ENCODE data around the gene HTT-AS.

DNA sequence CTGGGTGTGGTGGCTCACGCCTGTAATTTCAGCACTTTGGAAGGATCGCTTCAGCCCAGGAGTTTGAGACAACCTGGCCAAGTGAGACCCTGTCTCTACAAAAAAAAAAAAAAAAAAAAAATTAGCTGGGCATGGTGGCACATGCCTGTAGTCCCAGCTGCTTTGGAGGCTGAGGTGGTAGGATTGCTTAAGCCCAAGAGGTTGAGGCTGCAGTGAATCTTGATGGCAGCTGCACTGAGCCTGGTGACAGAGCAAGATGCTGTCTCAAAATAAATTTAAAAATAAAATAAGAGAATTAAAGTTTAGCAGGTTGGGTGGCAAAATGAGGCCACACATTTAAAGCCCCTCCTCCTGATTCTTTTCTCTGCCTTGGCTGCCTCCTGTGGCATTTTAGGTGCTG lies 47.3 kb upstream of the HTT-AS start:
- TF ChIP-seq, protein P1, sequence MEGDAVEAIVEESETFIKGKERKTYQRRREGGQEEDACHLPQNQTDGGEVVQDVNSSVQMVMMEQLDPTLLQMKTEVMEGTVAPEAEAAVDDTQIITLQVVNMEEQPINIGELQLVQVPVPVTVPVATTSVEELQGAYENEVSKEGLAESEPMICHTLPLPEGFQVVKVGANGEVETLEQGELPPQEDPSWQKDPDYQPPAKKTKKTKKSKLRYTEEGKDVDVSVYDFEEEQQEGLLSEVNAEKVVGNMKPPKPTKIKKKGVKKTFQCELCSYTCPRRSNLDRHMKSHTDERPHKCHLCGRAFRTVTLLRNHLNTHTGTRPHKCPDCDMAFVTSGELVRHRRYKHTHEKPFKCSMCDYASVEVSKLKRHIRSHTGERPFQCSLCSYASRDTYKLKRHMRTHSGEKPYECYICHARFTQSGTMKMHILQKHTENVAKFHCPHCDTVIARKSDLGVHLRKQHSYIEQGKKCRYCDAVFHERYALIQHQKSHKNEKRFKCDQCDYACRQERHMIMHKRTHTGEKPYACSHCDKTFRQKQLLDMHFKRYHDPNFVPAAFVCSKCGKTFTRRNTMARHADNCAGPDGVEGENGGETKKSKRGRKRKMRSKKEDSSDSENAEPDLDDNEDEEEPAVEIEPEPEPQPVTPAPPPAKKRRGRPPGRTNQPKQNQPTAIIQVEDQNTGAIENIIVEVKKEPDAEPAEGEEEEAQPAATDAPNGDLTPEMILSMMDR (IDR thresholded peaks at IDR 0.05): no peak
- no peak for TF ChIP-seq POLR2AphosphoS5 (IDR thresholded peaks at IDR 0.05)
